Gastrocnemius medialis (tissue), 4 donors: ENCODE results near the gene NACA2.

Experiments
- POLR2A ChIP-seq, 2 donors: fragments of 450-650 bp; IDR thresholded peaks; one replicate each; pipeline ENCODE4 v1.6.1; 2017; ENCODE audit warnings: antibody characterized with exemption in 2 of 2, mild to moderate bottlenecking in 2 of 2, moderate library complexity in 2 of 2
- TF ChIP-seq, protein P1 (sequence below), 5 experiments: fragments of 450-650 bp in 3 of 5; fragments of 200-600 bp in 2 of 5; sonication (generic) in 2 of 5; IDR thresholded peaks in 4 of 5; conservative IDR thresholded peaks in 1 of 5; 1 replicate in 4 of 5; 2 replicates in 1 of 5; pipeline ENCODE4 v1.5.1; 2016 to 2019; ENCODE audit warnings: antibody characterized with exemption in 5 of 5, mild to moderate bottlenecking in 3 of 5, moderate library complexity in 3 of 5

- TF ChIP-seq, protein P1, sequence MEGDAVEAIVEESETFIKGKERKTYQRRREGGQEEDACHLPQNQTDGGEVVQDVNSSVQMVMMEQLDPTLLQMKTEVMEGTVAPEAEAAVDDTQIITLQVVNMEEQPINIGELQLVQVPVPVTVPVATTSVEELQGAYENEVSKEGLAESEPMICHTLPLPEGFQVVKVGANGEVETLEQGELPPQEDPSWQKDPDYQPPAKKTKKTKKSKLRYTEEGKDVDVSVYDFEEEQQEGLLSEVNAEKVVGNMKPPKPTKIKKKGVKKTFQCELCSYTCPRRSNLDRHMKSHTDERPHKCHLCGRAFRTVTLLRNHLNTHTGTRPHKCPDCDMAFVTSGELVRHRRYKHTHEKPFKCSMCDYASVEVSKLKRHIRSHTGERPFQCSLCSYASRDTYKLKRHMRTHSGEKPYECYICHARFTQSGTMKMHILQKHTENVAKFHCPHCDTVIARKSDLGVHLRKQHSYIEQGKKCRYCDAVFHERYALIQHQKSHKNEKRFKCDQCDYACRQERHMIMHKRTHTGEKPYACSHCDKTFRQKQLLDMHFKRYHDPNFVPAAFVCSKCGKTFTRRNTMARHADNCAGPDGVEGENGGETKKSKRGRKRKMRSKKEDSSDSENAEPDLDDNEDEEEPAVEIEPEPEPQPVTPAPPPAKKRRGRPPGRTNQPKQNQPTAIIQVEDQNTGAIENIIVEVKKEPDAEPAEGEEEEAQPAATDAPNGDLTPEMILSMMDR (IDR thresholded peaks at IDR 0.05 in 4 of 5, conservative IDR thresholded peaks at IDR 0.05 in 1 of 5) = peak in 4 of 5 experiments; percentile 11 to 44 (median 32)
- no peak for TF ChIP-seq POLR2A (IDR thresholded peaks at IDR 0.05)
Measured at GRCh38 chr17:61551255-61551742, 39.7 kb downstream of the NACA2 start.
